K562 (cell line): Measurements from ENCODE around the gene RCOR2. TPM values are rescaled to one million over a fixed set of nuclear protein-coding genes. Genes with fewer than 3 reads are reported as not detected.

Experiments used
- ATAC-seq: fragments of 200-7000 bp; cut with Tn5 transposase; 3 replicates; pipeline ENCODE4 v1.9.1; 2020; ENCODE audit warnings: moderate library complexity
- Bru-seq: library from RNA; stranded (reverse); fragments of 400-500 nt; gene quantifications from one replicate; lab custom pipeline; 2021; lab: Mats Ljungman, UMichigan
- BruChase-seq, 2 experiments: library from RNA; stranded (reverse); fragments of 400-500 nt; gene quantifications; one replicate each; lab custom pipeline; 2021; lab: Mats Ljungman, UMichigan
- BruUV-seq: library from RNA; stranded (reverse); fragments of 400-500 nt; replicated peaks from 2 replicates; lab custom pipeline; 2021; lab: Mats Ljungman, UMichigan
- CTCF ChIA-PET: fragments of 300-600 bp; formaldehyde crosslinking; extraction: SDS; loops from one replicate; lab custom pipeline; 2021; ENCODE audit warnings: low intra/inter-chr PET ratio; lab: Yijun Ruan, JAX
- POLR2A ChIA-PET: fragments of 300-600, 350-650 bp; sonication (Branson Sonifier 250); formaldehyde crosslinking; extraction: SDS; loops from one replicate; lab custom pipeline; 2021; ENCODE audit warnings: antibody characterized with exemption, inconsistent platforms; lab: Yijun Ruan, JAX
- DNase-seq, 4 experiments: peaks; one replicate each; pipeline versions ENCODE4 v3.0.0 to v3.0.0-alpha.2; 2011 to 2018; ENCODE audit warnings: low spot score in 3 of 4, mixed read lengths in 3 of 4; ENCODE audit errors: extremely low read depth in 1 of 4
- FAIRE-seq: peaks from 2 replicates; lab custom pipeline; 2011; peaks lifted over from hg19 to GRCh38; lab: Jason Lieb, UNC
- H2AFZ ChIP-seq: 2 replicates; pipeline ENCODE4 v1.6.0; 2011; ENCODE audit warnings: low read depth, low read length, control low read depth, inconsistent platforms
- H3K27ac ChIP-seq: fragments of 200-600 bp; 3 replicates; pipeline ENCODE4 v1.8.0; 2011; ENCODE audit warnings: low read depth, mild to moderate bottlenecking, control low read depth, inconsistent platforms, low read length, moderate library complexity, mixed read lengths; ENCODE audit errors: extremely low read depth
- H3K27me3 ChIP-seq, 2 experiments: fragments of 300-600 bp in 1 of 2; 2 replicates in 1 of 2; 3 replicates in 1 of 2; pipeline versions ENCODE4 v1.6.0 to v1.8.0; 2011; ENCODE audit warnings: inconsistent platforms in 2 of 2, low read length in 2 of 2, mild to moderate bottlenecking in 1 of 2, mixed read lengths in 1 of 2, moderate library complexity in 1 of 2; ENCODE audit not compliant: control insufficient read depth in 2 of 2, insufficient read depth in 2 of 2
- H3K36me3 ChIP-seq: fragments of 300-600 bp; 3 replicates; pipeline ENCODE4 v1.8.0; 2011; ENCODE audit warnings: mild to moderate bottlenecking, low read length, inconsistent platforms; ENCODE audit not compliant: control insufficient read depth, insufficient read depth
- H3K4me1 ChIP-seq, 2 experiments: fragments of 200-600 bp in 1 of 2; replicated peaks in 1 of 2; 2 replicates in 1 of 2; 3 replicates in 1 of 2; pipeline versions ENCODE4 v1.5.1 to v1.8.0; 2011; ENCODE audit warnings: inconsistent platforms in 2 of 2, low read length in 2 of 2, mild to moderate bottlenecking in 1 of 2, mixed read lengths in 1 of 2, moderate library complexity in 1 of 2; ENCODE audit not compliant: control insufficient read depth in 2 of 2, insufficient read depth in 2 of 2
- H3K4me2 ChIP-seq: 2 replicates; pipeline ENCODE4 v1.6.1; 2011; ENCODE audit warnings: low read length, control low read depth, inconsistent platforms, mixed read lengths; ENCODE audit not compliant: insufficient read depth
- H3K4me3 ChIP-seq: fragments of 200-600 bp; sonication (generic), shearing (Covaris generic); 2 replicates; pipeline ENCODE4 v1.5.1; 2016; ENCODE audit warnings: control low read depth, inconsistent platforms
- H3K79me2 ChIP-seq: fragments of 200-600 bp; 3 replicates; pipeline ENCODE4 v1.8.0; 2011; ENCODE audit warnings: low read length, inconsistent platforms; ENCODE audit not compliant: control insufficient read depth, insufficient read depth
- H3K9ac ChIP-seq, 2 experiments: 2 replicates each; pipeline versions ENCODE4 v1.6.0 to v1.6.1; 2011; ENCODE audit warnings: low read depth in 2 of 2, low read length in 2 of 2, control low read depth in 1 of 2, inconsistent platforms in 1 of 2, mild to moderate bottlenecking in 1 of 2, mixed read lengths in 1 of 2; ENCODE audit not compliant: insufficient read depth in 1 of 2
- H3K9me1 ChIP-seq: one replicate; pipeline ENCODE4 v1.6.0; 2011; ENCODE audit warnings: inconsistent platforms, mild to moderate bottlenecking, low read length, moderate library complexity; ENCODE audit not compliant: control insufficient read depth, insufficient read depth
- H3K9me3 ChIP-seq: replicated peaks from 2 replicates; pipeline ENCODE4 v1.5.1; 2011; ENCODE audit warnings: low read depth, low read length, inconsistent platforms; ENCODE audit not compliant: control insufficient read depth, insufficient read depth
- H4K20me1 ChIP-seq: replicated peaks from 2 replicates; pipeline ENCODE4 v1.6.1; 2011; ENCODE audit warnings: low read length, inconsistent platforms, mixed read lengths; ENCODE audit not compliant: control insufficient read depth, insufficient read depth
- E2F6 ChIP-seq, 2 experiments: IDR thresholded peaks; 2 replicates each; pipeline ENCODE4 v1.6.1; 2011; ENCODE audit warnings: borderline replicate concordance in 1 of 2, control low read depth in 1 of 2, low read depth in 1 of 2, low read length in 1 of 2, mild to moderate bottlenecking in 1 of 2, mixed read lengths in 1 of 2, moderate library complexity in 1 of 2; ENCODE audit not compliant: insufficient read depth in 1 of 2, insufficient read length in 1 of 2, poor library complexity in 1 of 2, severe bottlenecking in 1 of 2; ENCODE audit errors: extremely low read depth in 1 of 2
- MAZ ChIP-seq, 2 experiments: fragments of 450-650 bp in 1 of 2; sonication (generic) in 1 of 2; formaldehyde crosslinking; IDR thresholded peaks in 1 of 2; conservative IDR thresholded peaks in 1 of 2; 2 replicates each; pipeline versions ENCODE4 v1.4.0 to v1.5.0; 2020; ENCODE audit warnings: mild to moderate bottlenecking in 1 of 2, missing genetic modification reagents in 1 of 2
- NCOA4 ChIP-seq: fragments of 450-650 bp; IDR thresholded peaks from 2 replicates; pipeline ENCODE4 v1.6.1; 2018; ENCODE audit warnings: mild to moderate bottlenecking; ENCODE audit not compliant: partially characterized antibody
- PHF8 ChIP-seq: fragments of 200-600 bp; sonication (generic); IDR thresholded peaks from 2 replicates; pipeline ENCODE4 v1.6.1; 2012; ENCODE audit warnings: mixed run types, mild to moderate bottlenecking, inconsistent platforms, low read length, moderate library complexity, borderline replicate concordance
- POLR2G ChIP-seq: fragments of 200-400 bp; formaldehyde crosslinking; IDR thresholded peaks from 2 replicates; pipeline ENCODE4 v1.6.1; 2017; ENCODE audit warnings: low read depth, mild to moderate bottlenecking, antibody characterized with exemption, low read length, moderate library complexity
- PTBP1 ChIP-seq: fragments of 200-400 bp; formaldehyde crosslinking; IDR thresholded peaks from 2 replicates; pipeline ENCODE4 v1.6.1; 2017; ENCODE audit warnings: low read depth, low read length
- RBFOX2 ChIP-seq: fragments of 200-400 bp; formaldehyde crosslinking; IDR thresholded peaks from 2 replicates; pipeline ENCODE4 v1.6.1; 2017; ENCODE audit warnings: low read depth, mild to moderate bottlenecking, low read length, moderate library complexity
- YY1 ChIP-seq, 3 experiments: IDR thresholded peaks; 2 replicates each; pipeline ENCODE4 v1.6.1; 2011; ENCODE audit warnings: low read length in 2 of 3, mild to moderate bottlenecking in 2 of 3, moderate library complexity in 2 of 3, borderline replicate concordance in 1 of 3, control low read depth in 1 of 3, low read depth in 1 of 3; ENCODE audit not compliant: insufficient read depth in 3 of 3, insufficient replicate concordance in 2 of 3, control insufficient read depth in 1 of 3, insufficient read length in 1 of 3; ENCODE audit errors: extremely low read depth in 1 of 3
- ZBTB26 ChIP-seq: fragments of 450-650 bp; formaldehyde crosslinking; IDR thresholded peaks from 2 replicates; pipeline ENCODE4 v1.4.0; 2022; ENCODE audit warnings: missing genetic modification characterization
- ZBTB7A ChIP-seq: IDR thresholded peaks from 2 replicates; pipeline ENCODE4 v1.6.1; 2011; ENCODE audit warnings: low read depth, mild to moderate bottlenecking, low read length, moderate library complexity, borderline replicate concordance; ENCODE audit not compliant: control insufficient read depth
- WGBS: fragments of 100-300 bp; shearing (Covaris generic); methylation state at CpG from one replicate; pipeline ENCODE4 v1.1.6; 2016; ENCODE audit warnings: low coverage, mixed read lengths; ENCODE audit not compliant: insufficient coverage; ENCODE audit errors: missing lambda C conversion rate; 5-methylcytosine and 5-hydroxymethylcytosine counted together
- in situ Hi-C: fragments of 300-500 bp; cut with MboI; formaldehyde crosslinking; loops from 4 replicates; pipeline ENCODE4 v1.15.0; 2018; ENCODE audit warnings: inconsistent platforms, mixed read lengths
- intact Hi-C: fragments of 100-400 bp; cut with micrococcal nuclease; formaldehyde crosslinking; loops from 2 replicates; pipeline ENCODE4 v1.14.2; 2022
- long read RNA-seq, 3 experiments: library from polyadenylated mRNA in 2 of 3; library from RNA in 1 of 3; unstranded in 2 of 3; stranded (forward) in 1 of 3; transcript quantifications; one replicate each; pipeline ENCODE4 v2.0.0, GENCODE V29; 2019 to 2022
- polyA minus RNA-seq, 3 experiments: library from RNA; depleted of rRNA, polyadenylated mRNA; stranded (reverse); fragments of >200 nt; gene quantifications; 2 replicates each; pipeline ENCODE4 v1.2.3, GENCODE V29; 2011
- polyA plus RNA-seq, 8 experiments: library from polyadenylated mRNA; depleted of rRNA in 4 of 8; stranded (reverse) in 5 of 8; unstranded in 3 of 8; fragments of >200 nt; fragmentation: Nextera tagmentation in 2 of 8; fragmentation: Illumina TruSeq in 1 of 8; extraction: Ambion mirVana in 2 of 8; extraction: Trizol in 1 of 8; gene quantifications; 2 replicates each; pipeline versions ENCODE4 v1.2.1 to v1.2.3, GENCODE V29; 2011 to 2014; ENCODE audit warnings: inconsistent platforms in 1 of 8, missing spikeins in 1 of 8
- total RNA-seq, 7 experiments: library from RNA; depleted of rRNA in 6 of 7; stranded (reverse); fragments of >200 nt in 6 of 7; fragmentation: Illumina TruSeq in 2 of 7; extraction: Trizol in 2 of 7; gene quantifications; 2 replicates each; pipeline versions ENCODE4 v1.2.1 to v1.2.3, GENCODE V29; 2011 to 2021; ENCODE audit warnings: low replicate concordance in 1 of 7

Gene RCOR2
- total RNA-seq (2011; cell fraction: chromatin; rRNA removed; ENCODE audit: low replicate concordance) = 3.6 and 8.3 TPM in 2 replicates
- total RNA-seq (2011; cell fraction: nucleolus; rRNA removed) = 7.8 and 8.3 TPM in 2 replicates
- 2.8 and 3.3 TPM in 2 replicates for total RNA-seq (2011; cell fraction: nucleoplasm; rRNA removed)
- 3.6 and 3.7 TPM in 2 replicates for total RNA-seq (2014; rRNA removed)
- total RNA-seq (2014; rRNA removed; fragmentation: Illumina TruSeq; extraction: Trizol) = 0.83 and 1.4 TPM in 2 replicates
- total RNA-seq (2015; rRNA removed; fragmentation: Illumina TruSeq; extraction: Trizol) = 2.2 and 2.4 TPM in 2 replicates
- 5.3 and 6.5 TPM in 2 replicates for total RNA-seq (2021)
- polyA plus RNA-seq (2011; rRNA removed) = 2.0 and 4.0 TPM in 2 replicates
- polyA plus RNA-seq (2011; cell fraction: cytosol; rRNA removed) = 1.9 and 2.8 TPM in 2 replicates
- polyA plus RNA-seq (2011; cell fraction: nucleus; rRNA removed) = 8.3 and 8.7 TPM in 2 replicates
- 2.8 and 3.3 TPM in 2 replicates for polyA plus RNA-seq (2012)
- polyA plus RNA-seq (2014; fragmentation: Illumina TruSeq; extraction: Trizol) = 2.6 and 3.4 TPM in 2 replicates
- polyA plus RNA-seq (2014; fragmentation: Nextera tagmentation; extraction: Ambion mirVana) = under 1 TPM in 1 of 2 experiments, not detected in 1; 0.04 TPM
- polyA plus RNA-seq (2014; rRNA removed) = 2.8 and 4.2 TPM in 2 replicates
- 1.6 and 2.9 TPM in 2 replicates for polyA minus RNA-seq (2011; rRNA and poly(A)+ RNA removed)
- polyA minus RNA-seq (2011; cell fraction: cytosol; rRNA and poly(A)+ RNA removed) = 2.0 and 4.6 TPM in 2 replicates
- 1.9 and 2.6 TPM in 2 replicates for polyA minus RNA-seq (2011; cell fraction: nucleus; rRNA and poly(A)+ RNA removed)
- percentile 47 among the genes with signal in this experiment for Bru-seq, nascent RNA
- BruChase-seq, experiment 1, labeled RNA remaining after a 2-hour chase = percentile 37 among the genes with signal in this experiment
- BruChase-seq, experiment 2, labeled RNA remaining after a 6-hour chase = percentile 47 among the genes with signal in this experiment
- long read RNA-seq, experiment 1, partial matches to known transcripts = 2 of 5 reads
- long read RNA-seq, experiment 1, other reads (novel, unspliced or antisense) = 3 of 5 reads
- long read RNA-seq, experiment 2, partial matches to known transcripts = 7 of 12 reads
- long read RNA-seq, experiment 2, other reads (novel, unspliced or antisense) = 2 of 12 reads
- long read RNA-seq, experiment 3 = 0 reads

- in situ Hi-C loops (no loop called here), intact Hi-C loops (loop anchor here (1.0 to 5.0 kb wide), 2 partner anchors 22 to 150 kb away; partner anchors contain the start of genes NAA40 and ZFTA)
- no TSS peak for BruUV-seq
- Histone ChIP-seq H3K9me1 (no peaks in the 10 kb centered on the region), H2AFZ (peak within 1 kb of the TSS; percentile 89), H3K4me1 (peaks cover 36 to 68% of the 10 kb centered on the region in 2 experiments), H3K27me3 (no peaks in the 10 kb centered on the region), H3K9ac (peak within 1 kb of the TSS; percentile 70 to 95), H3K36me3 (0 out of 3 replicates have a peak, but pooled peaks cover 2% of the 10 kb centered on the region), H4K20me1 (no peaks in the 10 kb centered on the region), H3K79me2 (no peaks in the 10 kb centered on the region), H3K9me3 (no peaks in the 10 kb centered on the region), H3K27ac (peak within 1 kb of the TSS; percentile 76), H3K4me2 (peak within 1 kb of the TSS; percentile 83), H3K4me3 (peak within 1 kb of the TSS; percentile 48)
- 0% methylated on average over 32 of the region's 85 CpGs for WGBS
- peak; percentile 42 for ATAC-seq
- ChIA-PET CTCF (interaction anchor here (0.6 to 1.2 kb wide), 3 partner anchors 24 to 232 kb away, joined by 3 to 6 read pairs (median 3); no protein-coding TSS in a partner anchor), POLR2A (interaction anchor here (0.6 to 0.7 kb wide), 2 partner anchors 62 to 78 kb away, joined by 3 read pairs; no protein-coding TSS in a partner anchor)
- peak; percentile 86 to 92 (median 92) for DNase-seq
- no peak for FAIRE-seq
- peak; percentile 14 for TF ChIP-seq RBFOX2
- TF ChIP-seq NCOA4 = no peak
- TF ChIP-seq E2F6 (IDR thresholded peaks at IDR 0.05; ENCODE audit: borderline replicate concordance in 1 of 2, extremely low read depth in 1 of 2, insufficient read depth in 1 of 2, insufficient read length in 1 of 2, low read depth in 1 of 2, low read length in 1 of 2, poor library complexity in 1 of 2, severe bottlenecking in 1 of 2) = peak; percentile 44 to 72
- TF ChIP-seq POLR2G = peak; percentile 60; the same call in 1 of the 2 replicates
- peak; percentile 87 for TF ChIP-seq ZBTB7A
- no peak for TF ChIP-seq ZBTB26 (CRISPR knock-in tag)
- TF ChIP-seq MAZ (CRISPR knock-in tag; conservative IDR thresholded peaks at IDR 0.05 in 1 of 2, IDR thresholded peaks at IDR 0.05 in 1 of 2) = peak in 1 of 2 experiments; percentile 11; a peak in 1 of 4 replicates
- peak; percentile 37; the same call in 1 of the 2 replicates for TF ChIP-seq PHF8
- TF ChIP-seq PTBP1 = no peak
- TF ChIP-seq YY1 (IDR thresholded peaks at IDR 0.05; ENCODE audit: borderline replicate concordance in 1 of 3, control insufficient read depth in 1 of 3, extremely low read depth in 1 of 3, insufficient read depth in 3 of 3, insufficient read length in 1 of 3, insufficient replicate concordance in 2 of 3, low read depth in 1 of 3, low read length in 2 of 3) = peak in 2 of 3 experiments; percentile 17 to 26
Measured at GRCh38 chr11:63916837-63917691, at the start of gene RCOR2. Gene RCOR2, minus strand, starts transcription at chr11:63917164. Its CDS starts 708 bp downstream, at chr11:63916456.
